OCI-LY7 (cell line): Measurements from ENCODE around the gene RPL18. TPM values are rescaled to one million over a fixed set of nuclear protein-coding genes. Genes with fewer than 3 reads are reported as not detected.
A peak's percentile ranks its signal among the peaks of the same experiment; 100 is the strongest.

ENCODE experiments used
- BruUV-seq: library from RNA; stranded (reverse); fragments of 400-500 nt; replicated peaks from 2 replicates; lab custom pipeline; 2021; lab: Mats Ljungman, UMichigan
- CTCF ChIA-PET: fragments of 300-600 bp; sonication (Branson Sonifier 250); formaldehyde crosslinking; loops from one replicate; lab custom pipeline; 2022; ENCODE audit warnings: antibody characterized with exemption; ENCODE audit not compliant: unreplicated experiment; lab: Charles Lee
- POLR2A ChIA-PET: fragments of 300-600 bp; sonication (Branson Sonifier 250); formaldehyde crosslinking; loops from one replicate; lab custom pipeline; 2022; ENCODE audit warnings: antibody characterized with exemption; lab: Charles Lee
- DNase-seq: peaks from one replicate; pipeline ENCODE4 v3.0.0-alpha.2; 2015; ENCODE audit warnings: low spot score
- H2AFZ ChIP-seq: fragments of 200-600 bp; sonication (generic), shearing (Covaris generic); 2 replicates; pipeline ENCODE4 v1.6.1; 2014; ENCODE audit warnings: mild to moderate bottlenecking, antibody characterized with exemption, low read length, moderate library complexity
- H3K27ac ChIP-seq: fragments of 200-600 bp; sonication (generic); 2 replicates; pipeline ENCODE4 v1.5.1; 2014; ENCODE audit warnings: mixed run types, low read depth, mild to moderate bottlenecking, moderate library complexity, low read length, inconsistent platforms; ENCODE audit not compliant: poor library complexity, severe bottlenecking
- H3K36me3 ChIP-seq: fragments of 200-600 bp; sonication (generic); 2 replicates; pipeline ENCODE4 v1.6.1; 2014; ENCODE audit warnings: mild to moderate bottlenecking, antibody characterized with exemption, low read length, moderate library complexity, mixed read lengths; ENCODE audit not compliant: insufficient read depth
- H3K4me1 ChIP-seq: fragments of 200-600 bp; sonication (generic); 2 replicates; pipeline ENCODE4 v1.5.1; 2014; ENCODE audit warnings: mild to moderate bottlenecking, low read length; ENCODE audit not compliant: insufficient read depth, poor library complexity, severe bottlenecking
- H3K4me2 ChIP-seq: fragments of 200-600 bp; sonication (generic); 2 replicates; pipeline ENCODE4 v1.6.1; 2014; ENCODE audit warnings: mild to moderate bottlenecking, low read length
- H3K4me3 ChIP-seq: fragments of 200-600 bp; sonication (generic); 2 replicates; pipeline ENCODE4 v1.5.1; 2014; ENCODE audit warnings: mild to moderate bottlenecking, low read depth, low read length; ENCODE audit not compliant: poor library complexity, severe bottlenecking
- H3K79me2 ChIP-seq: fragments of 200-600 bp; sonication (generic); 2 replicates; pipeline ENCODE4 v1.6.1; 2016; ENCODE audit warnings: low read depth, mild to moderate bottlenecking, low read length, moderate library complexity, mixed read lengths; ENCODE audit not compliant: insufficient read depth
- H3K9me2 ChIP-seq: fragments of 200-600 bp; sonication (generic); 2 replicates; pipeline ENCODE4 v1.6.1; 2016; ENCODE audit warnings: mild to moderate bottlenecking, low read length, mixed read lengths; ENCODE audit not compliant: insufficient read depth
- H3K9me3 ChIP-seq: fragments of 200-600 bp; sonication (generic); 2 replicates; pipeline ENCODE4 v1.6.1; 2014; ENCODE audit warnings: mild to moderate bottlenecking, mixed run types, low read length, mixed read lengths
- H4K20me1 ChIP-seq: fragments of 200-600 bp; sonication (generic); 2 replicates; pipeline ENCODE4 v1.6.1; 2014; ENCODE audit warnings: mild to moderate bottlenecking, antibody characterized with exemption, low read length, moderate library complexity, mixed read lengths; ENCODE audit not compliant: insufficient read depth
- CTCF ChIP-seq: fragments of 200-600 bp; sonication (generic); conservative IDR thresholded peaks from 2 replicates; pipeline ENCODE4 v1.5.1; 2014; ENCODE audit warnings: mild to moderate bottlenecking, antibody characterized with exemption, low read length, moderate library complexity, mixed read lengths
- EZH2phosphoT487 ChIP-seq: fragments of 200-600 bp; sonication (generic); IDR thresholded peaks from 2 replicates; pipeline ENCODE4 v1.6.1; 2018; ENCODE audit warnings: low read depth, borderline replicate concordance, mild to moderate bottlenecking, mixed run types, antibody characterized with exemption, low read length, moderate library complexity, mixed read lengths
- intact Hi-C: fragments of 100-400 bp; cut with micrococcal nuclease; formaldehyde crosslinking; loops from one replicate; pipeline ENCODE4 v1.10.0; 2022; ENCODE audit not compliant: unreplicated experiment
- total RNA-seq, 2 experiments: library from RNA; depleted of rRNA in 1 of 2; stranded (reverse); fragments of >200 nt in 1 of 2; shearing (Covaris generic) in 1 of 2; gene quantifications; 2 replicates each; pipeline ENCODE4 v1.2.3, GENCODE V29; 2014 to 2022

The RPL18 gene
- total RNA-seq, 2 experiments from 2014 or later, result 1,333 to 5,064 TPM

GRCh38 chr19:48618278-48618915 lies 581 bp downstream of the RPL18 start:
- Histone ChIP-seq H3K4me3 (peak overlapping the region; percentile 88), H3K4me2 (peak overlapping the region; percentile 93), H3K36me3 (peaks cover 61% of the 10 kb centered on the region), H3K79me2 (peaks cover 41% of the 10 kb centered on the region), H3K9me3 (no peaks in the 10 kb centered on the region), H3K4me1 (peaks cover 55% of the 10 kb centered on the region), H4K20me1 (peaks cover 27% of the 10 kb centered on the region), H3K9me2 (no peaks in the 10 kb centered on the region), H2AFZ (no peak overlapping the region), H3K27ac (peak overlapping the region; percentile 72)
- POLR2A ChIA-PET, result interaction anchor here (0.6 to 1.3 kb wide), 2 partner anchors 15 to 369 kb away, joined by 4 to 6 read pairs; no protein-coding TSS in a partner anchor
- CTCF ChIA-PET, result interaction anchor here (0.6 kb wide), 2 partner anchors 251 to 310 kb away, joined by 3 to 4 read pairs; no protein-coding TSS in a partner anchor
- no peak for DNase-seq
- TF ChIP-seq EZH2phosphoT487, result no peak
- TF ChIP-seq CTCF, result no peak
- BruUV-seq, result TSS peak; percentile 92
- intact Hi-C loops, result no loop called here

- H3K4me2 ChIP-seq, result peak overlapping the region; percentile 93
- no peaks in the 10 kb centered on the region for H3K9me3 ChIP-seq
- BruUV-seq, result no TSS peak
- no peak overlapping the region for H2AFZ ChIP-seq
- peak overlapping the region; percentile 88 for H3K4me3 ChIP-seq
- H3K79me2 ChIP-seq, result peaks cover 41% of the 10 kb centered on the region
- CTCF ChIA-PET, result no interaction called here
- intact Hi-C loops, result no loop called here
- peaks cover 27% of the 10 kb centered on the region for H4K20me1 ChIP-seq
- H3K36me3 ChIP-seq, result peaks cover 67% of the 10 kb centered on the region
- H3K9me2 ChIP-seq, result no peaks in the 10 kb centered on the region
- peak overlapping the region; percentile 72 for H3K27ac ChIP-seq
- no peak for TF ChIP-seq CTCF
- no peak for TF ChIP-seq EZH2phosphoT487
- POLR2A ChIA-PET, result interaction anchor here (1.0 kb wide), 1 partner anchor 17 kb away, joined by 3 read pairs; no protein-coding TSS in a partner anchor
- H3K4me1 ChIP-seq, result peaks cover 49% of the 10 kb centered on the region
- no peak for DNase-seq
Measured at GRCh38 chr19:48617146-48617937, 1.6 kb downstream of the RPL18 start.
